NCI-H774 (cell line): ENCODE results near the gene LHB.

Source experiments
- DNase-seq: peaks from one replicate; lab custom pipeline; 2025; lab: John Stamatoyannopoulos, UW

LHB gene

GRCh38 chr19:49010453-49010852, 6.4 kb downstream of the LHB start:
- DNase-seq = no peak

GRCh38 chr19:49009828-49010227, 7.1 kb downstream of the LHB start:
- DNase-seq = no peak

GRCh38 chr19:49006905-49007304, 10.0 kb downstream of the LHB start:
- DNase-seq = no peak

- DNase-seq = no peak
Observed at GRCh38 chr19:49004964-49005614, 11.8 kb downstream of the LHB start.

GRCh38 chr19:49004133-49004532, 12.8 kb downstream of the LHB start:
- DNase-seq = no peak

DNA sequence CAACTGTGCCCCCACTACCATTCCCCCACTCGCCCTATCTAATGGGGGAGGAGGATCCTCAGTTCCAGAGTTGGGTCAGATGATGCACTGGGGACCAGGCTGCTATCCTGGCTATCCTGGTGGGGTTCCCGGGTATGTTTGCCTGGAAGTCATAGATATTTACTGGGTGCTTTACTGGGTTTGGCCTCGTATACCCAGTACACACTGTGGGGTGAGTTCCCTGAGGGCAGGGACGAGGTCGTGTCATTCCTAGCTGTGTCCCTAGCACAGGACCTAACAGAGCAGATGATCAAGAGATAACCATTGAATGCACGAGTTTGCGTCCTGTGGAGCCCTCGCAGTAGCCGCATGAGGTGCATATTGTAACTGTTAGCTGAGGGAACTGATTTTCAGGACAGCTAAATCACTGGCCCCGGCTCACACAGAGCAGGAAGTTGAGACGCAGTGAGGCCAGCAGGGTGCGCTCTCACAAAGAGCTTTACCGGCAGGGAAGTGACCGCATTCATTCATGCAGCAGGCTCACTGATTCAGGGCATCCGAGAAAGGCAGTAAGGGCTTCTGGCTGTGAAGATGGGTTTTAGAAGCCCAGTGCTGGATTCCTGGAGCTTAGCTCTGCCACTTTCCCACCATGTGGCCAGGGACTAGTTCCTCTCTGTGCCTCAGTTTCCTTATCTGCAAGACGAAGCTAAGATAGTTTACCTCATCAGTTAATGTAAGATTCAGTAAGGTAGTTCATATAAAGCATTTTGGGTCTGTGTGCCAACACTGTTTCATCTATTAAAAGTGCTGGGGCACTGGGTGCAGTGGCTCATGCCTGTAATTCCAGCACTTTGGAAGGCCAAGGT, 17.2 kb downstream of the LHB start:
- no peak for DNase-seq

DNA sequence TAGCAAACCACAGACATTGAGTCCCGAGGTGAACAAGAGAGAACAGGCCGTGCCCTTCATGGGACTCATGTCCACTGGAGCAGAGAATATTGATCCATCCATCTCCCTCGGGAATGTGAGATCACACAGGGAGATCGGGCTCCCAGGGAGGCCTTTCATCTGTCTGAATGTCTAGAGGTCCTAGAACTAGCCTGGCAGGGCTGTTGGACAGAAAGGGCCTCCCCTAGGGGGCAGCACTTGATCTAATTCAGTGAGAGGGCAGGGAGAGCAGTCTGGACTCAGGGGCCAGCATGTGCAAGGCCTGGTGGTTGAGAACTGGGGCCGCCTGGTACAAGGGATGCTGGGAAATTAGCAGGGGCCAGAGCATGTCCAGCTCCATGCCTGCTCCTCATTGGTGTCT, 18.9 kb downstream of the LHB start:
- DNase-seq = peak; percentile 35

GRCh38 chr19:48994035-48994386, 22.9 kb downstream of the LHB start:
- DNase-seq = no peak

DNA sequence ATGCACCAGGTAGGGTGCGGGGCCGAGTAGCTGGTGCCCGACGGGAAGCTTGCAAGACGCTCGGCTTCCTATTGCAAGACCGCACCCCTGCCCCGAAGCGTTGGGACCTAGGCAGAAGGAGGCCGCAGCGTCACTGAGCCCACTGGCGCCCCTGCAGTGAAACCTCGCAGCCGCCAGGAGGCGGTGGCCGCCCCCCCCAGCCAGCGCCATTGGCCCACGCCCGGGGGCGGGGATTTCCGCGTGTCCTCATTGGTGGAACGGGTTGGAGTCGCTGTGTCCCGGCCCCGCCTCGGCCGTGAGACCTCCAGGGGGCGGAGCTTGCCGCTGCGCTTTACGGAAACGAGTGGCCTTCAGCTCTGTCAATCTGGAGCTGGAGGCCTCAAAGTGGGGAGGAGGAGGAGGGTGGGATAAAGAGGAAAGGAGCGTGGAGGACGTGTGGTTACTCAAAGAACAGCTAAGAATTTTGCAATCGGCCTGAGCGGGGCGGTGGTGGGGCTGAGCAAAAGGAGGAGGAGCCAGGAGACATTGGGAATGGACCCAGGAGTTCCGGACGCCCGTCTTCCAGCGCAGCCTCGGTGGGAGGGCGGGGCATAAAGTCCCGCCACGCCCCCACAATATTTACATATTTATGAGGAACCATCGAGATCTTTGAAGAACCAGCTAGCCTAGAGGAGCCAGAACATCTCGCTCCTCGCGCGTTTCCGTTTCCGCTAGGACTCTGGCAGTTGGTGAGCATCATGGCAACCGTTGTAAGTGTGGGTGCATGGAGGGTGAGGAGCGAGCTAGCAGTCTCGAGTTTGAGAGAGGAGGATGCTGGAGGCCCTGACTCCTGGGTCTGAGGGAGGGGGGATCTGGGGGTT, 23.5 kb downstream of the LHB start, which contains the start of the genes GYS1 and RUVBL2:
Gene GYS1 (minus strand): TSS at position 135 of the 860 bp plus-strand sequence. CDS start 197 bp downstream, outside the sequence.
Gene RUVBL2 (plus strand): TSS at position 713 of the 860 bp plus-strand sequence. CDS start 25 bp downstream, at position 738.
- DNase-seq = peak; percentile 99

- no peak for DNase-seq
Observed at GRCh38 chr19:48992581-48993174, 24.2 kb downstream of the LHB start.

- DNase-seq = no peak
Observed at GRCh38 chr19:48991873-48992580, 24.9 kb downstream of the LHB start.

- no peak for DNase-seq
Observed at GRCh38 chr19:48991011-48991609, 25.8 kb downstream of the LHB start.

DNA sequence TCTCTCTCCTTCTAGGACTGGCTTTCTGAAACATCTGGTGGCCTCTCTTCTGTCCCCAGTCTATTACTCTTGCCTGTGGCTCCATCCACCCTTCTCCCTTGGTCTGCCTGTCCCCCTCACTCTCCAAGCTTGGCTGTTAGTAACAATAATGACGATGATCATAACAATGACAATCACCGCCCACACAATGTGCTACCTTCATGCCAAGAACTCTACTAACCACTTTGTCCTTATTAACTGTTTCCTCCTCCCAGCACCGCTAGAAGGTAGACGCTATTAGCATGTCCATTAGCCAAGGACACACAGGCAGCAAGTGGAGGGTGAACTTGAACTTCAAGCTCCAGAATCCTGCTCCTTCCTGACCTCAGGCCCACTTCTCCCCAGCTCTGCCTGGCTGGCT, 26.5 kb downstream of the LHB start:
- DNase-seq = no peak

DNA sequence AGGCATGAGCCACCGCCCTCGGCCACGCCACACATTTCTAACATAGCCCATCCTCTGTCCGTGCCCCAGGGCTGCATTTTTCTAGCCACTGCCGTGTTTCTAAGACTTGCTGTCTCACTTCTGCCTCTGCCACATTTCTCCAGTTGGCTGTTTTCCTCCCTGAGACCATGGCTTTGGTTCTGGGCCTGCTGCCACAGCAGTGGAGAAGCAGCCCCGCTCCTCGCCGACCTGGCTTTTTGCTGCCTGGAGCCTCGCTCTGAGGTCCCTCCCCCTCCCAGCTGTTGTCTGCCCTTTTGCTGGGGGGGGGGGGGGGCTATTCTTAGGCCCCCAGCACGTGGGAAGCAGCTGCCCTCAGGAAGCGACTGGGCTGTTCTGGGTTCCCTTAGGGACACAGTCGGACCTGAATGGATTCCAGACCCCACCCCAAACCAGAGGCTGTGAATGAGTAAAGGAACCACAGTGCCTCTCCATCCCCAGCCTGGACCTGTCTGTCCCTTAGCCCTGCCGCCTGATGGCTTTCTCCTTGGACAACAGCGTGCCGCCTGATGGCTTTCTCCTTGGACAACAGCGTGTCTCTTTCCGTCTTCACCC, 27.1 kb downstream of the LHB start:
- no peak for DNase-seq

- no peak for DNase-seq
Observed at GRCh38 chr19:48988860-48989259, 28.0 kb downstream of the LHB start.

DNA sequence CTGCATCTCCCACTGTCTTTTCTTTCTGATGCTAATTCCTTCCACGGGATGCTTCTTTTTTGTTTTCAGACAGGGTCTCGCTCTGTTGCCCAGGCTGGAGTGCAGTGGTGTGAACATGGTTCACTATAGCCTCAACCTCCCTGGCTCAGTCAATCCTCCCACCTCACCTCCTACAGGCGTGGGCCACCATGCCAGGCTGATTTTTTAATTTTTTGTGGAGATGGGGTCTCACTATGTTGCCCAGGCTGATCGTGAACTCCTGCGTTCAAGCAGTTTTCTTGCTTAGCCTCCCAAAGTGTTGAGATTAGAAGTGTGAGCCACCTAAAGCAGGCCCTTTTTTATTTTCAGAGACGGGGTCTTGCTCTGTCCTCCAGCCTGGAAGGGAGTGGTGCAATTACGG, 28.6 kb downstream of the LHB start:
- DNase-seq = no peak

DNA sequence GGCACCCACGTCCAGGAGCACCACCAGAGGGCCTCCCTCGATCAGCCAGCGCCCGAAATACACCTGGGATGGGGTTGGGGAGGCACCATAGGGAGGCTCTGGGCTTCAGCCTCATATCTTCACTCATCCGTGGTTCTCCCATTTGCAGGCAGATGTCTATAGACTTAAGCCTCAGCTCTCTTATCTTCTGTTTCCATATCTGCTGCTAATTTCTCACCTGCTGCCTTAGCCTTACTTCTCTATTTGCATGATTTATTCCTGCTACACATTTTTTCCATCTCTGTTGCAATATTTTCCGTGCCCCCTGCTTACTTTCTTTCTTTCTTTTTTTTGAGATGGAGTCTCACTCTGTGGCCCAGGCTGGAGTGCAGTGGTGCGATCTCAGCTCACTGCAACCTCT, 29.6 kb downstream of the LHB start:
- no peak for DNase-seq

GRCh38 chr19:48986211-48986610, 30.7 kb downstream of the LHB start:
- no peak for DNase-seq

GRCh38 chr19:48985711-48986110, 31.2 kb downstream of the LHB start:
- DNase-seq = no peak

DNA sequence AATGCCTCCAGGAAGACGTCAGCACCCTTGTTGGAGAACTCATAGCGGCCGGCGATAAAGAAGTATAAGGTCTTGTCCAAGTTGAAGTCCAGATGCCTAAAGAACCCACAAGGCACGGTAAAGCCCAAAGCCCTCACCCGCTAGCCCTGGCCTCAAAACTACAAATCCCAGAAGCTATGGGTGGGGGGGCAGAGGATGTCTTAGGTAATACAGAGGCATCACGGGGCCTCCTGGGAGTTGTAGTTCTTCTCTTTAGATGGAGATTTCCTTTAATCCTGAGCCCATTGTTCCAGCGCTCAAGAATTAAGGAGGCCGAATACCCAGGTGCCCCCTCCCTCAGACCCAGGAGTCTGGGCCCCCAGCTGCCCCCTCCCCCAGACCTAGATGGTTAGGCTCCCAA, 34.6 kb downstream of the LHB start:
- DNase-seq = no peak

GRCh38 chr19:48977061-48977460, 39.8 kb downstream of the LHB start:
- DNase-seq = no peak
